Fibroblast of the aortic adventitia (primary cell): Measurements from ENCODE around the gene CALCOCO2. TPM values are rescaled to one million over a fixed set of nuclear protein-coding genes. Genes with fewer than 3 reads are reported as not detected.
A peak's percentile ranks its signal among the peaks of the same experiment; 100 is the strongest.
"Not testable (repeated sequence)": the region's sequence is repeated elsewhere in the genome, so short reads cannot be mapped to it uniquely, and the experiment has no call there.

Source experiments
- DNase-seq: peaks from one replicate; pipeline ENCODE4 v3.0.0-alpha.2; 2010; ENCODE audit warnings: low read depth
- H3K4me3 ChIP-seq: 2 replicates; pipeline ENCODE4 v1.5.1; 2011; ENCODE audit warnings: low read depth, mild to moderate bottlenecking, control low read depth, low read length, moderate library complexity
- total RNA-seq: library from RNA; depleted of rRNA; stranded (reverse); fragments of >200 nt; gene quantifications from 2 replicates; pipeline ENCODE4 v1.2.3, GENCODE V29; 2012; ENCODE audit warnings: low replicate concordance
- TF ChIP-seq, protein P1 (sequence below): IDR thresholded peaks from 2 replicates; pipeline ENCODE4 v1.5.1; 2011; ENCODE audit warnings: mild to moderate bottlenecking, low read length, control low read depth, inconsistent platforms; ENCODE audit not compliant: insufficient read depth

Gene CALCOCO2
- total RNA-seq, 1 donor: 73.8 TPM

DNA sequence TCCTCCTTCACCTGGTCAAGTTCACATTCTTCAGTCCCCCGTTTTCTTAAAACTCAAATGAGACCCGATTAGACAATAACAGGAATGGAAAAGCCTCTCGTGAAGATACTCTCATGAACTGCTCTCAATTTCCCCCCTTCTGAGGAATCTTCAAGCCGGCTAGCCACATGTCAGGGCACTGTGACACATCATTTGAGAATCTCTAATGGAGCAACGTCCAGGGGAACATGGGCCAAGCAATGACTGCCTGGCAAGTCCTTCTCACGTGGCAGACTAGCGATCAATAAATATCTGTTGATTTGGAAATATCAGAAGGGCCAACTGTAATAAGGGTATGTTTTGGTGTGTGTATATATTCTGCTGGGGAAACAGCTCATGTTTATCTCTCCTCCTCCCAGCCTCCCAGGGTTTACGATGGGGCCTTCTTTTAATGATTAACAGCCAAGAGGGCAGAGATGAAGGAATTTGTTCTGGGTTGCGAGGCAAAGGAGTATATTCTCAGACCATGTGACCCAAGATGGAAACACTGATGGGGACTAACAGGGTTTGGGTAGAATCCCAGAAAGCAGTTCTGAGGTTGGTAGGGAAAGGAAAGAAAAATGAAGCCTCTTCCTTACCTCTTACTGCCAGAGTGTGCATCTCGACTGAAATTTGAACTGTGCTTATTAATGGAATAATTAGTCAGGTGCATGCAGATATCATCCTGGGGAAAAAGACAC, 35.2 kb upstream of the CALCOCO2 start:
- DNase-seq: peak; percentile 43
- TF ChIP-seq, protein P1, sequence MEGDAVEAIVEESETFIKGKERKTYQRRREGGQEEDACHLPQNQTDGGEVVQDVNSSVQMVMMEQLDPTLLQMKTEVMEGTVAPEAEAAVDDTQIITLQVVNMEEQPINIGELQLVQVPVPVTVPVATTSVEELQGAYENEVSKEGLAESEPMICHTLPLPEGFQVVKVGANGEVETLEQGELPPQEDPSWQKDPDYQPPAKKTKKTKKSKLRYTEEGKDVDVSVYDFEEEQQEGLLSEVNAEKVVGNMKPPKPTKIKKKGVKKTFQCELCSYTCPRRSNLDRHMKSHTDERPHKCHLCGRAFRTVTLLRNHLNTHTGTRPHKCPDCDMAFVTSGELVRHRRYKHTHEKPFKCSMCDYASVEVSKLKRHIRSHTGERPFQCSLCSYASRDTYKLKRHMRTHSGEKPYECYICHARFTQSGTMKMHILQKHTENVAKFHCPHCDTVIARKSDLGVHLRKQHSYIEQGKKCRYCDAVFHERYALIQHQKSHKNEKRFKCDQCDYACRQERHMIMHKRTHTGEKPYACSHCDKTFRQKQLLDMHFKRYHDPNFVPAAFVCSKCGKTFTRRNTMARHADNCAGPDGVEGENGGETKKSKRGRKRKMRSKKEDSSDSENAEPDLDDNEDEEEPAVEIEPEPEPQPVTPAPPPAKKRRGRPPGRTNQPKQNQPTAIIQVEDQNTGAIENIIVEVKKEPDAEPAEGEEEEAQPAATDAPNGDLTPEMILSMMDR: no peak
- no peak overlapping the region for H3K4me3 ChIP-seq

DNA sequence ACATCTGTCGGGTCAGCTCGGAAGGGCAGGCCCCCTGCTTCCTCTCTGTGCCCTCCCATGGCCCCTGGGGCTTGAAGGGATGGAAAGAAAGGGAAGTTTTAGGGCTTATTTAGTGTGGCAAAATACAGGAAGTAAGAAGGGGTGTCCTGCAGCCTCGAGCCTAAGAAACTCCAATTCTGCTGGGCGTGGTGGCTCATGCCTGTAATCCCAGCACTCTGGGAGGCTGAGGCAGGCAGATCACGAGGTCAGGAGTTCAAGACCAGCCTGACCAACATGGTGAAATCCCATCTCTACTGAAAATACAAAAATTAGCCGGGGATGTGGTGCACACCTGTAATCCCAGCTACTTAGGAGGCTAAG, 34.7 kb upstream of the CALCOCO2 start:
- DNase-seq, H3K4me3 ChIP-seq: not testable (repeated sequence)

DNA sequence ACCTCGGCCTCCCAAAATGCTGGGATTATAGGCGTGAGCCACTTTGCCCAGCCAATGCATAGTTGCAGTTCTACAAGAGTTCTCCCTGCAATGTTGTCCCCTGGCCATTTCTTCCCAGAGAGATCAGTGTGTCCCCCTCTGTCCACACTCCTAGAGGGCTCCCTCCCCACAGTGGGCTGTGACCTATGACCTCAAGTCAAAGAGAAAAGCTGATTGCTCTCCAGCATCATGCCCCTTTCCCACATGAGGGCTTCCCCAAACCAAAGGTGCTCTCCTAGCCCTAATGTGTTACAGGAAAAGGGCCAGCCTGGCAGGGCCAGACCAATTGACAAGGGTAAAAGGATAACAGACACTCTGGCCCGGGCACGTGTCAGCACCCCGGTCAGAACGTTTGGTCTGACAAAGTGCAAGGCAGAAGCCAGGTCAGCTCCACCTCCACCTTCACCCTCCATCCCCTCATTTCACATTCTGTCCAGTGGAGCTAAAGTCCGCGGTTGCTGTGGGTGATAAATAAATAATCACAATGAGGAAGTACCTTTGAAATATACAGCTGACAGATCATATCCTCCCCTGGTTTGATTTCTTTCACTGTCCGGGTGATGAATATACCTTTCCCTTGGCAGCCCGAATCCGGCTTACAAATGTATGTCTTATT, 31.6 kb upstream of the CALCOCO2 start:
- TF ChIP-seq, protein P1: no peak
- no peak overlapping the region for H3K4me3 ChIP-seq
- no peak for DNase-seq

DNA sequence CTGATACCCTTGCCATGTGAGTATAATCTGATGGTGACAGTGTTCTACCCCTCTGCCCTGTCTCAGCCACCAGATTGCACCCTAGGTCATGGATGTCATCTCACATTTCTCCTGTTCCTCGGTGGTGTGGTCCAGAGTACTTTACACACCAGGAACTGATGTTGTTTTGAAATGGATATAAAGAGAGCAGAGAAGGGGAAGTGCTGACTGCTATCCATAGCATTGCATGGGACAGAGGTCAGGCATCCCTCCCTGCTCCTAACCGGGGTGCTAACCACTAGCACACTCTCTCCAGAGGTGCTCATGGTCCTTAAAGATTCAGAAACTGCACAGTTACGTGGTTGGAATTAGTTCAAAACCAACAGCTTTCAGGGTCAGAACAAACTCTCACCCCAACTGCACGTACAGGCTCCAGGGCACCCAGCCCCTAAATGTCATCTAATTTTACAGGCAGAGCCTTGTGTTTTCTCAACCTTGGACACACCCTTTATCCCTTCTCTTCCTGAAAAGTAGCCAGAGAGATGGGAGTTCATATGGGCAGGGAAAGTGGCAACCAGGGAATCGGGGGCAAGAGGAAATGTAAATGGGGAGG, 30.1 kb upstream of the CALCOCO2 start:
- H3K4me3 ChIP-seq: no peak overlapping the region
- no peak for DNase-seq
- TF ChIP-seq, protein P1: no peak

DNA sequence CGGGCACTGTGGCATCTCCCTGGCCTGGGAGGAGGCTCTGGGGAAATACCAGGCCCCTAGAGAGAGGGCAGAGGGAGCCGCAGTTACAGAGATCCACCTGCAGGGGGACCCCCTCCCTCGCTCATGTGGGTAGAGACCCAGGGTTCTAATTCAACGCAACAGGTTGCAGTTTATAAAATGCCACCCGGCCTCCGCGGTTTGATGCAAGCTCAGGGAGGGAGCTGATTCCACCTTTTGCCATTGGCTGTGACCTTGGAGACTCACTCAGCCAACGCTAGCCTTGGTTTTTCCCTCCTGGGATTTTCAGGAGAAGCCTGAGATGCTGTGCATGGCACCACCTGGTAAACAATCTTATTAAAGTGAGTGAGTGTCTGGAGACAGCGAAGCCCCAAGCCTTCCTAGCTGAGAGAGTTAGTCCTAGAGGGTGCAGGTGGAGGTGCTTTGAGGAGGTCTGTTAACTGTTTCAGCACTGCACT, 25.9 kb upstream of the CALCOCO2 start:
- peak; percentile 52 for DNase-seq
- TF ChIP-seq, protein P1: peak; percentile 91
- H3K4me3 ChIP-seq: no peak overlapping the region

DNA sequence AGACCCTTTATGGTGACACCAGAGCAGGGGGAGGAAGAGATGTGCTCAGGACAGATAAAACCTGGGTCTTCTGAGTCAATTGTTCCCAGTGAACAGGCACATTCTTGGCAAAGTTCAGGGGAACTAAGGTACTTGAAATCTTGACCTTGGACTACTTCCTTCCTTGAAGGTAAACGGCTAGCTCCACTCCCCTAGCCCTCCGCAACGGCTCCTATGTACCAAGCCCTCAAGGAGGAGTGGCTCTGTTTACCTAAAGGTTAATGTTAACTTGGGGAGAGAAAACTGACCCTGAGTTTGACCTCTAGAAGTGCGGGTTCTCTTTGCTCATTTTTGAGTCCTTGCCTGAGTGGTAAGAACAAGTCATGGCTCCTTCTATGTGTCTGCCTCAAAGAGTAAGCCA, 21.7 kb upstream of the CALCOCO2 start:
- no peak for DNase-seq
- H3K4me3 ChIP-seq: no peak overlapping the region
- TF ChIP-seq, protein P1: no peak

DNA sequence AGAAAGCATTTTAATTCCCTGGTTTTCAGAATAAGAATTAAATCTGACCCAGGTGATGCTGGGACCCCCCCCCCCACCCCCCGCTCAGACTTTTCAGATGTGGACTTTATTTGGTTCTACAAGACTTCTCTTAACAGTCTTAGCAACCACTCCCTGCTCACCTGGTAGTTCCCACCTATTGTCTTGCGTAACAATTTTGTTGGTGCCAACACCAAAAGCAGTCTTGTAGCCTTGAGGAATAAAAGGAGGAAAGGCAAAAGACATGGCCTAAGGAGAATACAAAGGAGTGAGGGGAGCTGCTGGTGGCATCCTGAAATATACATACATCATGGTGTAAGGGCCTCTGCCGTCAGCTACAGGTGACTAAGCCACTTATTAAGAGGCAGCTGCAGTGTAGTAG, 18.8 kb upstream of the CALCOCO2 start:
- no peak overlapping the region for H3K4me3 ChIP-seq
- TF ChIP-seq, protein P1: no peak
- DNase-seq: no peak
